MCF 10A (cell line): ENCODE measurements around the gene FOXN4. TPM values are rescaled to one million over a fixed set of nuclear protein-coding genes. Genes with fewer than 3 reads are reported as not detected.

ENCODE experiments used
- BruUV-seq: library from RNA; stranded (reverse); fragments of 400-500 nt; replicated peaks from 2 replicates; lab custom pipeline; 2021; lab: Mats Ljungman, UMichigan
- CTCF ChIA-PET: fragments of 300-600 bp; sonication (Branson Sonifier 250); formaldehyde crosslinking; extraction: SDS; loops from one replicate; lab custom pipeline; 2021; ENCODE audit warnings: antibody characterized with exemption, inconsistent platforms; lab: Yijun Ruan, JAX
- POLR2A ChIA-PET: fragments of 300-600, 350-650 bp; sonication (Branson Sonifier 250); formaldehyde crosslinking; extraction: SDS; loops from one replicate; lab custom pipeline; 2020; ENCODE audit warnings: antibody characterized with exemption, inconsistent platforms; lab: Yijun Ruan, JAX
- DNase-seq: peaks from one replicate; pipeline ENCODE4 v3.0.0-alpha.2; 2018; ENCODE audit not compliant: unreplicated experiment
- H3K27ac Mint-ChIP-seq: one replicate; pipeline ENCODE4 v1.8.0; 2022; ENCODE audit warnings: mild to moderate bottlenecking, low read depth, mixed read lengths; ENCODE audit not compliant: unreplicated experiment
- H3K27me3 Mint-ChIP-seq: one replicate; pipeline ENCODE4 v1.8.0; 2022; ENCODE audit warnings: mixed read lengths; ENCODE audit not compliant: insufficient read depth, unreplicated experiment
- H3K36me3 Mint-ChIP-seq: one replicate; pipeline ENCODE4 v1.8.0; 2022; ENCODE audit warnings: mild to moderate bottlenecking, moderate library complexity, mixed read lengths; ENCODE audit not compliant: insufficient read depth, unreplicated experiment
- H3K4me1 Mint-ChIP-seq: one replicate; pipeline ENCODE4 v1.8.0; 2022; ENCODE audit warnings: mixed read lengths; ENCODE audit not compliant: insufficient read depth, unreplicated experiment
- H3K4me3 Mint-ChIP-seq: one replicate; pipeline ENCODE4 v1.8.0; 2022; ENCODE audit warnings: mild to moderate bottlenecking, moderate library complexity, mixed read lengths; ENCODE audit not compliant: unreplicated experiment
- H3K9me3 Mint-ChIP-seq: one replicate; pipeline ENCODE4 v1.8.0; 2022; ENCODE audit warnings: mixed read lengths; ENCODE audit not compliant: unreplicated experiment
- intact Hi-C: fragments of 100-400 bp; cut with micrococcal nuclease; formaldehyde crosslinking; loops from 2 replicates; pipeline ENCODE4 v1.14.1; 2022
- total RNA-seq: library from RNA; stranded (reverse); gene quantifications from 2 replicates; pipeline ENCODE4 v1.2.3, GENCODE V29; 2022
- TF ChIP-seq, protein P1 (sequence below): fragments of 200-600 bp; IDR thresholded peaks from one replicate; pipeline ENCODE4 v1.8.0; 2022; ENCODE audit warnings: antibody characterized with exemption, mild to moderate bottlenecking; ENCODE audit not compliant: unreplicated experiment

Gene FOXN4
- total RNA-seq, 1 experiment from 2014 or later = not detected

DNA sequence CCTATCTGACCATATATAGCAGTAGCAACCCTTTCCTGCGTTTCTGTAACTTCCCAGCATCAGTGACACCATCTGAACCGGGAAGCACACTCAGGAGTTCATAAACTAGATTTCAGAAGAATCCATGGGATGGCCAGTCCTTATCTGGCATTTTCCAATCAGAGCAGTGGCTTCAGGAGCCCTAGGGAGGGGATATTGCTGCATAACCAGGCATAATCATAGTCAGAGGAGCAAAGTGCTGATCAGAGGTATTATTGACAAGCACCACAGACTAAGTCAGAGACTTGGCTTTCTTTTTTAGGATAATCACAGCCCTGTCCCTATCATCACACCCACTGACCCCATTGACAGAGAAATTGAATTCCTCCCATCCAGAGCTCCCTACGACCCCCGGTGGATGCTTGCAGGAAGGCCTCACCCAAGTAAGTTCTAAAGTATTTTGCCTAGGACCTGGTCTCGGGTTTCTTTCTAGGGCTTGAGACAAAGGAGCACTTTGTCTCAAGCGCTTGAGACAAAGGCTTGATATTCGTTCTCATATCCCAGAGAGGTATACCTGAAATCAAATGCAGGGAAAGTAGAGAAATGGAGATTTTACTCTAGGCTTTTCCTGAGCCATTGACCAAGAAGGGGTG lies 55.1 kb downstream of the FOXN4 start:
- intact Hi-C loops = loop anchor here (2.0 kb wide), 1 partner anchor 141 kb away; no protein-coding TSS in a partner anchor
- no peaks in the 10 kb centered on the region for H3K4me1 Mint-ChIP-seq
- BruUV-seq = no TSS peak

DNA sequence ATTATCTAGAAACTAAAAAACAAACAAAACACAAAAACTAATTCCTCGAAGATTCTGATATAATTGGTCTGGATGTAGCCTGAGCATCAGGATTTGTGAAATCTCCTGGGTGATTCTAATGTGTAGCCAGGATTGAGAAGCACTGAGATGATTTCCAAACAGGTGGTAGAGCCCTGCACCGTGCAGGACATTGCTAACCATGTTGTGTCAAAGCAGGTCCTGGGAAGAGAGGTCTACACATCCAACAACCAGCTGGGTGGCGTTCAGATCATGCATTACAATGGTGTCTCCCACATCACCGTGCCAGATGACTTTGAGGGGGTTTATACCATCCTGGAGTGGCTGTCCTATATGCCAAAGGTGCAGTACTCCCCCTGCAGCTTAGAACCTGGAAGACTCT lies 56.3 kb downstream of the FOXN4 start:
- BruUV-seq = no TSS peak
- H3K4me1 Mint-ChIP-seq = no peaks in the 10 kb centered on the region
- TF ChIP-seq, protein P1, sequence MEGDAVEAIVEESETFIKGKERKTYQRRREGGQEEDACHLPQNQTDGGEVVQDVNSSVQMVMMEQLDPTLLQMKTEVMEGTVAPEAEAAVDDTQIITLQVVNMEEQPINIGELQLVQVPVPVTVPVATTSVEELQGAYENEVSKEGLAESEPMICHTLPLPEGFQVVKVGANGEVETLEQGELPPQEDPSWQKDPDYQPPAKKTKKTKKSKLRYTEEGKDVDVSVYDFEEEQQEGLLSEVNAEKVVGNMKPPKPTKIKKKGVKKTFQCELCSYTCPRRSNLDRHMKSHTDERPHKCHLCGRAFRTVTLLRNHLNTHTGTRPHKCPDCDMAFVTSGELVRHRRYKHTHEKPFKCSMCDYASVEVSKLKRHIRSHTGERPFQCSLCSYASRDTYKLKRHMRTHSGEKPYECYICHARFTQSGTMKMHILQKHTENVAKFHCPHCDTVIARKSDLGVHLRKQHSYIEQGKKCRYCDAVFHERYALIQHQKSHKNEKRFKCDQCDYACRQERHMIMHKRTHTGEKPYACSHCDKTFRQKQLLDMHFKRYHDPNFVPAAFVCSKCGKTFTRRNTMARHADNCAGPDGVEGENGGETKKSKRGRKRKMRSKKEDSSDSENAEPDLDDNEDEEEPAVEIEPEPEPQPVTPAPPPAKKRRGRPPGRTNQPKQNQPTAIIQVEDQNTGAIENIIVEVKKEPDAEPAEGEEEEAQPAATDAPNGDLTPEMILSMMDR = no peak
- H3K9me3 Mint-ChIP-seq = peaks cover 20% of the 10 kb centered on the region
- no peaks in the 10 kb centered on the region for H3K27me3 Mint-ChIP-seq
- CTCF ChIA-PET = interaction anchor here (0.5 to 1.7 kb wide), 4 partner anchors 10 to 321 kb away, joined by 3 to 10 read pairs (median 3); no protein-coding TSS in a partner anchor
- H3K27ac Mint-ChIP-seq = no peak overlapping the region
- no peak overlapping the region for H3K4me3 Mint-ChIP-seq
- POLR2A ChIA-PET = no interaction called here
- intact Hi-C loops = no loop called here
- H3K36me3 Mint-ChIP-seq = peaks cover 3% of the 10 kb centered on the region
- DNase-seq = no peak

More for the DNA sequence above, 55.1 kb downstream of the FOXN4 start:
- DNase-seq = no peak
- TF ChIP-seq, protein P1 = no peak
- Mint-ChIP-seq H3K27ac (no peak overlapping the region), H3K36me3 (peaks cover 6% of the 10 kb centered on the region), H3K27me3 (no peaks in the 10 kb centered on the region), H3K9me3 (peaks cover 20% of the 10 kb centered on the region), H3K4me3 (no peak overlapping the region)
- ChIA-PET CTCF (interaction anchor here (0.7 to 2.5 kb wide), 4 partner anchors 9 to 227 kb away, joined by 3 to 22 read pairs (median 10); no protein-coding TSS in a partner anchor), POLR2A (no interaction called here)

DNA sequence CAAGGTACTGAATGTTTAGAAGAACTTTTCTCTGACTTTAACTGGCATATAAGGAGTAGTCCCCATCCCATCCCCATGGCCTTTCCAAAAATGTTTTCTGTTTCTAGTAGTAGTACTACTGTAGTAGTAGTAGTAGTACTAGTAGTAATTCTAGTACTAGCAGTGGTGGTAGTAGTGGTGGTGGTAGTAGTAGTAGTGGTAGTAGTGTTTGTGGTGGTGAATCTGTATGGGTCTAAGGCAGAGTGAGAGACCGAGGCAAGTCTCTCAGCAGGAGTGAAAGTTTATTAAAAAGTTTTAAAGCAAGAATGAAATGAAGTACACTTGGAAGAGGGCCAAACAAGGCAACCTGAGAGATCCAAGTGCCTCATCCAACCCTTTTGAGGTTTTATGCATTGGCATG lies 58.6 kb downstream of the FOXN4 start:
- no peaks in the 10 kb centered on the region for H3K4me1 Mint-ChIP-seq
- DNase-seq = no peak
- H3K27me3 Mint-ChIP-seq = no peaks in the 10 kb centered on the region
- no TSS peak for BruUV-seq
- ChIA-PET CTCF (no interaction called here), POLR2A (no interaction called here)
- H3K9me3 Mint-ChIP-seq = peaks cover 20% of the 10 kb centered on the region
- no peak overlapping the region for H3K27ac Mint-ChIP-seq
- TF ChIP-seq, protein P1 = no peak
- no peak overlapping the region for H3K4me3 Mint-ChIP-seq
- intact Hi-C loops = no loop called here
- H3K36me3 Mint-ChIP-seq = peaks cover 4% of the 10 kb centered on the region

DNA sequence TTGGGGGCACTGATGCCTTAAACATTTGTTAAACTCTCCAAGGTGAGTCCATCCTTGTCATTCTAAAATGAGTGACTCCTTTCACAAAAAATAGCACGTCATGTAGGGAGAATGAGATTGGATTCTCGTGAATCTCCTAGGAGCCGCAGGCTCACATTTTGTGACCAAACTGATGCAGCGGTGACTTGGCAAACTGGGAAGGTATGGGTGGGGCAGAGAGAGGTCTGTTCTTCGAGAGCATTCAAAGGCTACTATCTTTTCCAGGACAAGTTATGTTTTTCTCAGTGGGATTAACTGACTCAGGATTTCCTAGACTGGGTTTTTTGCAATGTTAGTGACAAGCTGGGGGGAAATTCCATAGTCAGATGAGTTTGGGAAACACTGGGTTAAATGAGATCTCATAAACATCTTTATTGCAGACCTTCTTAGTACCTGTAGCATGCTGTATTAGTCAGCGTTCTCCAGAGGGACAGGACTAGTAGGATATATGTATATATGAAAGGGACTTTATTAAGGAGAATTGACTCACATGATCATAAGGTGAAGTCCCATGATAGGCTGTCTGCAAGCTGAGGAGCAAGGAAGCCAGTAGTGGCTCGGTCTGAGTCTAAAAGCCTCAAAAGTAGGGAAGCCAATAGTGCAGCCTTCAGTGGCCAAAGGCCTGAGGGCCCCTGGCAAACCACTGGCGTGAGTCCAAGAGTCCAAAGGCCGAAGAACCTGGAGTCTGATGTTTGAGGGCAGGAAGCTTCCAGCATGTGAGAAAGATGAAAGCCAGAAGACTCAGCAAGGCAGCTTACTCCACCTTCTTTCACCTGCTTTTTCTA lies 61.0 kb downstream of the FOXN4 start:
- CTCF ChIA-PET = interaction anchor here (0.6 to 5.0 kb wide), 4 partner anchors 16 to 187 kb away, joined by 3 to 30 read pairs (median 4); no protein-coding TSS in a partner anchor
- POLR2A ChIA-PET = interaction anchor here (0.8 kb wide), 1 partner anchor 11 kb away, joined by 3 read pairs; no protein-coding TSS in a partner anchor
- DNase-seq = no peak
- intact Hi-C loops = no loop called here
- no peaks in the 10 kb centered on the region for H3K27me3 Mint-ChIP-seq
- peaks cover 4% of the 10 kb centered on the region for H3K36me3 Mint-ChIP-seq
- TF ChIP-seq, protein P1 = no peak
- no peak overlapping the region for H3K4me3 Mint-ChIP-seq
- BruUV-seq = no TSS peak
- no peaks in the 10 kb centered on the region for H3K4me1 Mint-ChIP-seq
- H3K9me3 Mint-ChIP-seq = peaks cover 2% of the 10 kb centered on the region
- H3K27ac Mint-ChIP-seq = no peak overlapping the region
